GM19438 (cell line): ENCODE data around the gene PRKD1.
"Not testable (repeated sequence)": the region's sequence is repeated elsewhere in the genome, so short reads cannot be mapped to it uniquely, and the experiment has no call there.

ENCODE experiments used
- ATAC-seq: cut with Tn5 transposase; IDR thresholded peaks from one replicate; pipeline ENCODE4 v1.9.1; 2021; ENCODE audit warnings: low read depth; ENCODE audit not compliant: unreplicated experiment

Gene PRKD1

GRCh38 chr14:29905543-29905942 is 22.1 kb downstream of the PRKD1 start:
- ATAC-seq, result no peak

GRCh38 chr14:29900609-29901350 is 26.9 kb downstream of the PRKD1 start:
- ATAC-seq, result no peak

- no peak for ATAC-seq
These were observed 29.2 kb downstream of the PRKD1 start for GRCh38 chr14:29898470-29898869.

GRCh38 chr14:29897181-29897580 is 30.5 kb downstream of the PRKD1 start:
- ATAC-seq, result no peak

GRCh38 chr14:29896354-29896821 is 31.3 kb downstream of the PRKD1 start:
- no peak for ATAC-seq

GRCh38 chr14:29895591-29896083 is 32.0 kb downstream of the PRKD1 start:
- no peak for ATAC-seq

- no peak for ATAC-seq
These were observed 33.7 kb downstream of the PRKD1 start for GRCh38 chr14:29893989-29894388.

GRCh38 chr14:29892327-29892726 is 35.3 kb downstream of the PRKD1 start:
- no peak for ATAC-seq

GRCh38 chr14:29885988-29886387 is 41.7 kb downstream of the PRKD1 start:
- ATAC-seq, result no peak

GRCh38 chr14:29868000-29868399 is 59.6 kb downstream of the PRKD1 start:
- no peak for ATAC-seq

- no peak for ATAC-seq
These were observed 62.3 kb downstream of the PRKD1 start for GRCh38 chr14:29865299-29865698.

GRCh38 chr14:29861996-29862395 is 65.7 kb downstream of the PRKD1 start:
- no peak for ATAC-seq

- ATAC-seq, result peak; percentile 78
These were observed 69.3 kb downstream of the PRKD1 start for GRCh38 chr14:29858299-29858698.

GRCh38 chr14:29857551-29857950 is 70.1 kb downstream of the PRKD1 start:
- peak; percentile 61 for ATAC-seq

- no peak for ATAC-seq
These were observed 71.1 kb downstream of the PRKD1 start for GRCh38 chr14:29856516-29856915.

- ATAC-seq, result not testable (repeated sequence)
These were observed 74.0 kb downstream of the PRKD1 start for GRCh38 chr14:29853691-29854090.

- ATAC-seq, result no peak
These were observed 74.4 kb downstream of the PRKD1 start for GRCh38 chr14:29853272-29853671.

- no peak for ATAC-seq
These were observed 76.2 kb downstream of the PRKD1 start for GRCh38 chr14:29851397-29851796.

GRCh38 chr14:29847056-29847380 is 80.6 kb downstream of the PRKD1 start:
- ATAC-seq, result no peak

- no peak for ATAC-seq
These were observed 81.2 kb downstream of the PRKD1 start for GRCh38 chr14:29846339-29847055.

- ATAC-seq, result no peak
These were observed 83.7 kb downstream of the PRKD1 start for GRCh38 chr14:29843981-29844380.

- no peak for ATAC-seq
These were observed 85.4 kb downstream of the PRKD1 start for GRCh38 chr14:29842228-29842627.
